ENCODE measurements around the gene PRPSAP1.

PRPSAP1 gene, protein sequence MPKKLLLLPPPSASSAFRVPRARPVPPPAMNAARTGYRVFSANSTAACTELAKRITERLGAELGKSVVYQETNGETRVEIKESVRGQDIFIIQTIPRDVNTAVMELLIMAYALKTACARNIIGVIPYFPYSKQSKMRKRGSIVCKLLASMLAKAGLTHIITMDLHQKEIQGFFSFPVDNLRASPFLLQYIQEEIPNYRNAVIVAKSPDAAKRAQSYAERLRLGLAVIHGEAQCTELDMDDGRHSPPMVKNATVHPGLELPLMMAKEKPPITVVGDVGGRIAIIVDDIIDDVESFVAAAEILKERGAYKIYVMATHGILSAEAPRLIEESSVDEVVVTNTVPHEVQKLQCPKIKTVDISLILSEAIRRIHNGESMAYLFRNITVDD

DNA sequence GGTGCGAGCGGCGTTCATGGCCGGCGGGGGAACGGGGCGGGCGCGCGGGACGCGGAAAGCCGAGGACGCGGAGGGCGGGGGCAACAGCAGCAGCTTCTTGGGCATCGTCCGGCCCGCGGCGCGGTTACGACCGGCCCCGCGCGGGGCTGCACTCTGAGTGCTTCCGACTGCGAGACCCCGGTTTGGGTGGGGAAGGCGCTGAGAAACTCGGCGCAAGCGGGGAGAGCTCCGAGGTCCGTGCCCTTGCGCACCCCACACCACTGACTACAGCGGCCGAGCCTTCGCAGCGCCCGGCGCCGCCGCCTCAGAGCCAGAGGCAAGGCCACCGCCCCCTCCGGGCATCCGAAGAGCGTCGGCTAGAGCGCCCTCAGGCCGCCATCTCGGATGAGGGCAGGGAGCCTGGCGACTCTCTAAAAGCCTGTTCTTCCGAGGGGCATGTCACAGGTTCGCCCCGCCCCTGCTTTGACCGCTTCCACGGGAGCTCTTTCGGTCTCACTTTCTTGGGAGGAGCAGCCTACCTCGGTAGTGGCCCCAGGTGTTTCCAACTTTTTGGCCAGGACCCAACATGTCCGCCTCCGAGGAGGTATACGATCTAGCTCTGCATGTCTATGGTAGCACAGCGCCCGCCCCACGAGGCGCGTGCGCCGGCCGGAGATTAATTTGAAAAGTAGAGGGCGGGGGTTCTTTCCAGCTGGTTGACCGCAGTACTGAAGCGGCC is at the start of gene PRPSAP1:
Gene PRPSAP1, minus strand, starts transcription at position 318 of the 718 bp plus-strand sequence. Its CDS starts 213 bp downstream, at position 105.
- peak; percentile 87 for DNase-seq

DNA sequence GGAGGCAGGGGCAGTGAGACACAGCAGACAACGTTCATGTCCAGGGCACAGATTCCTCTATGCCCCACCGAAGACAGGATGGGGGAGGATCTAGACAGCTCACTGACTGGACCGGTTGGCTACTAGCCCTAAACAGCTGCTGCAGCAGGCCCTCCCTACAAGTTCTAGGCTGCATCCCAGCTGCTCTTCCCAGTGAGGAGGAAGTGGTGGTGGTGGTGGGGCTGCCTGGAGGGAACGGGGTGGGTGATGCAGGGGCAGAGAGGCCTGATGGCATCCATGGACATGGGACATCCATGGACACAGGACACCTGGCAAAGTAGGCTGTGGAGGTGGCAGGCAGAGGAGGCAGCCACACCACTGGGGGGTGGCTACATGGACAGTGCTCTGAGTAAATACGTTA is 49.0 kb upstream of the PRPSAP1 start:
- no peak for DNase-seq

DNA sequence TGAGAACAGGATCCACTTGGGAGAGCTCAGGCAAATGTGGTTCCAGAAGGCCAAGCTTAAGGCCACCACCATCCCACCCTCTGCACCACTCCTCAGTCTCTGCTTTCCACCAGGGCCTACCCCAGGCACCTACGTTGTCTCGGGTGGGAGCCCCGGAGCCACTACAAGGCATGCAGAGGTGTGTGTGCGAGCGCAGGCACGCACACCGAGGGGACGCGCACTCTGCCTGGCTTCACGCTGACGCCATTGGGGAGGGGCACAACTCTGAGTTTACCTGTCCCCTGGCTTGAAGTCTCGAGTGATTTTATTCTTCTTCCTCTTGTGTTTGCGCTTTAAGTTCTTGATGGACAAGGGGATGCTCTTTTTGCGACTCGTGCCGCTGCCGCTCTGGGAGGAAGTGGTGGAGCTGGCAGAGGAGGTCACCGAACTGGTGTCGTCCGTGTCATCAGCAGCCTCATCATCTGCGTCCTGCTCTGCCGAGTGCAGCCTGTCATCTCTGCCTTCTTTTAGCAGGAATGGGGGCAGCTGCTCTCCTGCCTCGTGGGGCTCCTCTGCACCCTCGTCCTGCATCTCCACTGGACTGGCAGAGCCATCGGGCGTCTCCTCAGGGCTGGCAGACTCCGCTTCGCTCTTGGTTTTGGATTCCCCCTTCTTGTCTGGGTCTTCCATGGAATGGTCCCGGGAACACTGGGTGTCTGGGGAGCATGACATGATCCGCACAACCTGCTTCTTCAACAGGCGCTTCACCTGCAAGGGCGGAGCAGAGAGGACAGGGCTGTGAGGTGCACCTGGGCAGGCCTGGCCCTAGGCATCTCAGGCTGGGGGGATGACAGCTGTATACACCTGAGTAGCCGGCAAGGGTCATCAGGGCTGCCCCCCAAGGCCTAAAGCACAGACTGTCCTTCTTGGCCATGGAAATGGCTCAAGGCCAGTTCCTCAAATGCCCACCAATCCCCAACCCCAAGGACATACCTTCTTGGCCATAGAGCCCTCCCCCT is 45.8 kb upstream of the PRPSAP1 start:
- no peak for DNase-seq

DNA sequence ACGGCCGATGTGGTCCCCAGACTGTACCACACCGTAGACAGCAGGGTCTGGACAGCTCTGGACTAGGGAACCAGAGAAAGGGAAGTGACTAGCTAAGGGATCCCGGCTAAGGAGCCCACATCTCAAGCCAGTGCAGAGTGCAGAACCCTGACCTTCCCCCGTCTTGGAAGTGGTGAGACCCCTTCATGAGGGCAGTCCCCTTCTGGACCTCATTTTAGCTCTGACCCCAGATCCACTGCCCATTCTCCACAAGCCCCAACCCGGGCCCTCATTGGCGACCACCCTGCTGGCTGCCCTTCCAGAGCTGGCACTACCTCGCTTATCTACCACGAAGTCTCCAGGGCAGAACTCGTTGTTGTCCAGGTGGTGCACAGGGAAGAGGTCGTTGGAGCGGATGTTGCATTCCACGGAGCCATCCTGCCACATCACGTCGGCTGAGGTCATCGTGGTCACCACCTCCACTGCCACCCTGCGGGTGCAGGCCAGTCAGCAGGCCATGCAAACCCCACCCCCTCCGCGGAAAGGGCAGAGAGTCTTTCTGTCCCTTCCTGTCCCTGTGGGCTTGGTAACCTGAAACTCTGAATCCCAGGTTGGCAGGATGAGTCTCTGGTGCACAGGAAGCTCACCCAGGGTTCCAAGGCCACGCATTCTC is 44.9 kb upstream of the PRPSAP1 start:
- no peak for DNase-seq

DNA sequence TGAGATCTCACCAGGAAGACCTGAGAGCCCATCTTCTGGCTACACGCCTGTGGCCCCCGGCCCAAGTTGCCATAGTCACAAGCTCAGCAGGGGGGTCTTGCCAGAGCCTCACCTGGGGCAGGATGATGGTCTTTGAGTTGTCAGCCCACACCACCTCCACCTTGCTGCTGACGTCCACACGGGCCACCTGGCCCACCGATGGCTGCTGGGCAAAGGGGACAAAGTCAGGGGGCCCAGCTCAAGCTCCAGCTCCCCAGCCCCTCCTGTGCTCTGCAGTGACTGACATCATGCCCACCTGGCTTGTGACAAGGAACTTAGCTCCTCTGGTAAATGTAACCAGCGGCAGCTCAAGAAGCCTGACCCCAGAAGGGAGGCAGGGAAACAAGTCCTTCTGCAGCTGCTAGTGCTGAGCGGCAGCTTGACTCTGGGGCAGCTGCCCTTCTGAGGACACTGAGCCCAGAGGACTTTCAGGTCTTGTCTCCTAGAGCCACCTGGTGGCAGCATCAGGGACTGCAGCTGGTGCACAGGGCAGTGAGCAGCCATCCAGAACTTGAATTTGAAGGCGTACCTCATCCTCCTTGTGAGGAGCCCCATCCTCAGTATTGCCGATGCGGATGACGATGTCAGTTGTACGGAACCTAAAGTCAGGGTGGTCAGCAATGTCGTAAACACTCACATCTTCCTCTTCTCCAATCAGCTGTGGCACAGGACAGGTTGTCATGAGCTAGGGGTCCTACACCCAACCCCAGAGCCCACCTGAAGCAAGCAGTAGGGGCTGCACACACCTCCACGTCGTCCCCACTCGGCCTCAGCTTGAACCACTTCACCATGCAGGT is 44.2 kb upstream of the PRPSAP1 start:
- peak; percentile 84 for DNase-seq

DNA sequence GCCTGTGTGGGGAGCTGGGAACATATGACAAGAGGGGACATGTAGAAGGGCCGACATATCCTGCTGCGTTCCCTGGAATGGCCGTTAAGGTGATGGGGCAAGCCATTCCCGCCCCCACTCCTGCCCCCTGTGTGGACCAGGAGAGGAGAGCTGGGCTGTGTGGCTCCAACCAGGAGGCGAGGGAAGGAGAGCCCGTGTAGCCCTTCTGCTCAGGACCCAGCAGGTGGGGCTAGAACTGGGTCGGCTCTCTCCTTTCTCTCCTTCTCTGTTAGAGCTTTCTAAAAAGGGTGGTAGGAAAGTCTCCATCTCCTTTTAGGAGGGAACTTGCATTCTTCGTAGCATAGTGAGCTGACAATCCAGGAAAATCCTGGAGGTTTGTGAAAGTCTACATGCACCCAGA is 43.5 kb upstream of the PRPSAP1 start:
- no peak for DNase-seq

DNA sequence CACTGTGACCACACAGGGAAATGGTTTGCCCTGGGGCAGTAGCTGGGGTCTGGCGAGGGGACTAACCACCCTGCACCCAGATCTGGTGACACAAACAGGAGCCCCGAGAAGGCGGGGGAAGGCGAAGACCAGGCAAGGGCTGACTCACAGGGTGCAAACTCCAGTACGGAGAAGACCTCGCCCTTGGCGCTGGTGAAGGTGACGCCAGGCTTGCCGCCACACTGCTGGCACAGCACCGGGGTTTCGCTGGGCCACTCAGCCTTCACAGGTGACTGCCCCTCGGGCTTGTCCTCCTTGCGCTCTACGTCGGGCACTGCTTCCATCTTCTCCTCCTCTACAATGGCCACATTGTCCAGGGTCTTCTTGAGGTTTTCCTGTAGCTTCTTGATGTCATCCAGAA is 42.3 kb upstream of the PRPSAP1 start:
- no peak for DNase-seq

DNA sequence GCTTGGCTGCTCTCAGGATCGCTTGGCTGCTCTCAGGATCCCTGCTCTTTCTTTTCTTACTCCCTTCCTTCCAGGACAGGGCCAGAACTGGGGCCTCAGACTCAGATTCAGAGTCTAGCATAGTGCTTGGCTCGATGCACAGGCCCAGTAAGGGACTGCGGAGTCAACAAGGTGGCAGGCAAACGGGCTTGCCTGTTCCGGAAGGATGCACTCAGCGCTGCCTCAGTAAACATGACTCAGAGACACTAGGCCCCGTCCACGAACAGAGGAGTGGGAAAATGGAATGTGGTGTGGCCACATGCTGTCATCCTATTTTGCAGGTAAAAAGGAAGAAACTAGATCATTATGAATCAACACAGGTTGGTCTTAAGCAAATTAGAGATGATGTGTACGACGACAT is 40.5 kb upstream of the PRPSAP1 start:
- DNase-seq = no peak

DNA sequence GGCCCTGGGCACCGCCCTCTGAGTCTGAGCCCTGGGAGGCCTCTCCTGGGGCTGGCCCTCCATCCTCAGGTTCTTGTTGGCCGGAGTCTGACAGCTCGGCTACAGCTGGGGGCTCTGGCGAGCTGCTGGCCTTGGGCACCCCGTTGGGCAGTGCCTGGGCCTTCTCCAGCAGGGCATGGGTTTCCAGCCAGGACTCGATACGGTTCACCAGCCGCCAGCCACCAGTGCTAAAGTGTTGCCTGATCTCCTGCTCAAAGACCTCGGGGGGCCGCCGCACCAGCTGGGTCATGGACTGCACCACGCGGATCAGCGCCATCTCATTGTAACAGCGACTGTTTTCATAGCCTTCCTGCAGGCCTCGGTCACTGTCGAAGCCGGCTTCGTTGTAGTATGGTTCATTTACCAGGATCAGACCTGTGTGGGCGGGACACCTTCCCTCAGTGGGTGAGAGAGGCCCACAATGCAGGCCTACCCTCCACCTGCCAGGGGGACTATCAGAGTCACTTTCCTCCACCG is 37.5 kb upstream of the PRPSAP1 start:
- DNase-seq = no peak

DNA sequence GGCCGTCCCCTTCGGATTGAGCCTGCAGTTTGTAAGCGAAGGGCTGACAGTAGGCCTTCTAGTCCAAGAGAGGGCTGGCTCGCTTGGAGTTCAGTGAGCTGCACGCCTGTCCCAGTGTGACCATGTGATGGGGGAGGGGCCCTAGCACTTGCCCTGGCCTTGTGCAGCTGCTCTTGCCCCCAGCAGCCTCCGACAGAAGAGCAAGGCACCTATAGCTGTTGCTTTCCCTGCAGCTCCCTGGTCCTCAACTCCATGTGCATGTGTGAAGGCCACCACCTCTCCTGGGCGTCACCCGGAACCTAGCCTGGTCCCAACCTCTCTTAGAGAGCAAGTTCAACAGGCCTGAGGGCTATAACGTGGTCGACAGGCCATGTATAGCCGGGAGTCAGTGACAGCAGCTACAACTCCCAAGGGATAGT is 36.3 kb upstream of the PRPSAP1 start:
- DNase-seq = no peak

DNA sequence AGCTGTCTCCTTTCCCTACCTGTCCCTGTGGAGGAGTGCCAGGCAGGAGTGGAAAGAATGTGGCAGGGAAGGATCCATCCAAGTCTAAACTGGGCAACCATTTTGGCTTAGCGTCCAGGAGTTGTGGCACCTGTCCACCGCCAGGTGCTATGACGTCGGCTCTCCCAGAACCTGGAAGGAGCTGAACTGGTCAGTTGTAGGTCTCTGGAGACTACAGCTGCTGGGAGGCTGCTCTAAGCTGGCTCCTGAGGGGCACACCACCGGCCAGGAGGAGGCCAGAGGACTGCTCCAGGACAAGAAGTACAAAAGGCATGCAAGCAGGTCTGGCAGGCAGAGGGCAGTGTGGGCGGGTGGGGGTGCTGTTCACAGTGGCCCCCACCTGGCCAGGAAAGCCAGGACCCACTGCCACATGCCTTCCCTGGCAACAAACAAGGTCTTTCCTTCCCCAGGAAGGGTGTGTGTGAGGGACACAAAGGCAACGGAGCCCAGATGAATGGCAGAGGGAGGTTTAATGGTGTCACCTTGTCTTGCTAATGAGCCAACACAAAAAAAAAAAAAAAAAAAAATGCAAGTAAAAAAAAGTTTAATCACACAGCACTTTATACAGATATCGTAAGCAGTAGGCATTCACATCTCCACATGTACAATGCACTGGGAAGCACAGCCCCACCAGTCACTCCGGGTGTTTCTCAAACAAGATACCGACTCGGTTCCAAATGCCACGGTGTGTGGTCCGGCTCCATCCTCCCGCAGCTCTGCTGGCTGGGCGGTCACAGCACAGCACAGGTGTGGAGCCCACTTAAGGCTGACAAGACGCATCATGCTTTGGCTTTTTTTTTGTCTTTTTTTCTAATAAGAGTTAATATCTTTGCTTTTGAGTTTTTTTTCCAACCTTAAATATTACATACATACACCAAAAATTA is 35.5 kb upstream of the PRPSAP1 start:
- DNase-seq = no peak

DNA sequence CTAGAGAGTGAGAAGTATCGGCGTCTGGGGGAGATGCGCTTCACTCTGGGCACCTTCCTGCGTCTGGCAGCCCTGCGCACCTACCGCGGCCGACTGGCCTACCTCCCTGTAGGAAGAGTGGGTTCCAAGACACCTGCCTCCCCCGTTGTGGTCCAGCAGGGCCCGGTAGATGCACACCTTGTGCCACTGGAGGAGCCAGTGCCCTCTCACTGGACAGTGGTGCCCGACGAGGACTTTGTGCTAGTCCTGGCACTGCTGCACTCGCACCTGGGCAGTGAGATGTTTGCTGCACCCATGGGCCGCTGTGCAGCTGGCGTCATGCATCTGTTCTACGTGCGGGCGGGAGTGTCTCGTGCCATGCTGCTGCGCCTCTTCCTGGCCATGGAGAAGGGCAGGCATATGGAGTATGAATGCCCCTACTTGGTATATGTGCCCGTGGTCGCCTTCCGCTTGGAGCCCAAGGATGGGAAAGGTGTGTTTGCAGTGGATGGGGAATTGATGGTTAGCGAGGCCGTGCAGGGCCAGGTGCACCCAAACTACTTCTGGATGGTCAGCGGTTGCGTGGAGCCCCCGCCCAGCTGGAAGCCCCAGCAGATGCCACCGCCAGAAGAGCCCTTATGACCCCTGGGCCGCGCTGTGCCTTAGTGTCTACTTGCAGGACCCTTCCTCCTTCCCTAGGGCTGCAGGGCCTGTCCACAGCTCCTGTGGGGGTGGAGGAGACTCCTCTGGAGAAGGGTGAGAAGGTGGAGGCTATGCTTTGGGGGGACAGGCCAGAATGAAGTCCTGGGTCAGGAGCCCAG is 33.5 kb upstream of the PRPSAP1 start:
- no peak for DNase-seq

DNA sequence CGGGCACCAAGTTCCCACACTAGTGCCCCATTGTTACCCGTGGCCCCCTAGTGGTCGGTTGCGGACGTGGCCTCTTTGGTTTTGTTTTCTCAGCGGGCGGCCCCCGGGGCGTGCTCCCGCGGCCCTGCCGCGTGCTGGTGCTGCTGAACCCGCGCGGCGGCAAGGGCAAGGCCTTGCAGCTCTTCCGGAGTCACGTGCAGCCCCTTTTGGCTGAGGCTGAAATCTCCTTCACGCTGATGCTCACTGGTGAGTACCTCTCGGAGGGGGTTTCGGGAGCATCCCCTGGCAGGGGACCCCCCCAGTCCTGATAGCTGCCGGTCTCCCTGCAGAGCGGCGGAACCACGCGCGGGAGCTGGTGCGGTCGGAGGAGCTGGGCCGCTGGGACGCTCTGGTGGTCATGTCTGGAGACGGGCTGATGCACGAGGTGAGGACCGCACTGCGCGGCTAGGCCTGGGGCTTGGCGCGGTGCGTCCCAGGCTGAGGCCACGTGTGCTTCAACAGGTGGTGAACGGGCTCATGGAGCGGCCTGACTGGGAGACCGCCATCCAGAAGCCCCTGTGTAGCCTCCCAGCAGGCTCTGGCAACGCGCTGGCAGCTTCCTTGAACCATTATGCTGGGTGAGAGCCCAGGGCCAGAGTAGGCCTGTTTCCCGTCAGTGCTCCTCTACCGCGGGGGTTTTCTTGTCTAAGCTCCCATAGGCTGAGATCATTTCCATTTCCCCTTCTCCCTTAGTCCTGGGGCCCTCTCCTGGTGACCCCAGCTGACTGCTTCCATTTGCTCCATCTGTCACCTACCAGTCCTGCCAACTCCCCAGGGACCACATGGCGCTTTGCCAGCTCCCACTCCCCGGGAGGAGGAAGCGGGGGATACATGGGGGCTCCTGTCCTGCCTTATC is 32.4 kb upstream of the PRPSAP1 start:
- DNase-seq = peak; percentile 87

DNA sequence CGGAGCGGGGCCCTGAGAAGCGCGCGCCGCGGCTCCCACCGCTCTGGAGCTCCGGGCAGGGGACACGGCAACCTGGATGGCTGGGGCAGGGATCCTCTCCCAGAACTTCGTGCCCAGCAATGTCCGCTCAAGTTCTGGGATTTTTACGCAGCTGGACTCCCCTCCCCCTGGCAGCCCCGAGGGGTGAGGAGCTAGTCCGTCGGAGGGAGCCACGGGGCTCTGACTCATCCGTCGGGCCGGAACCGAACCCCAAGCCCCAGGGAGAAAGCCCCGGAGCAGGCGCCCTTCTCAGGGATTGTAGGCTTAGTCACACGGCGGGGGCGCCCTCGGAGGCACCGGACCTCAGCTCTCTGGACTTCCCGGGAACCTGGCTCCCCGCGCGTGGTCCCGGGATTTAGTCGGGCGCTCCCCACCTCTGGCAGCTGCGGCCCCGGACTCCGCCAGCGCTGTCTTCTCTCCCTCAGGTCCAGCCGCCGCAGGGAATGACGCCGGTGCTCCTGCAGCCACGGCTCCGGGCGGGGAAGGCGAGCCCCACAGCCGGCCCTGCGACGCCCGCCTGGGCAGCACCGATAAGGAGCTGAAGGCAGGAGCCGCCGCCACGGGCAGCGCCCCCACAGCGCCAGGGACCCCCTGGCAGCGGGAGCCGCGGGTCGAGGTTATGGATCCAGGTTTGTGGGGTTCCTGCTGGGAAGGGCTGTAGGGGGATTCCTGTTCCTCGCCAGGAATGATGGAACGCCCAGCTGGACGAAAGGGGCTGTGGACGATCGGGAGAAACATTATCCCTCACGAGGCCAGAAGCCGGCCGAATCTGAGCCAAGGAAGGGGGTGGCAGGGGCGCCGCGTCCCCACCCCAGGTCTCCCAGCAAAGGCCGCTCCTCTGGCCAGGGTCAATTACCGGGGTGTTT is 31.5 kb upstream of the PRPSAP1 start:
- peak; percentile 27 for DNase-seq

DNA sequence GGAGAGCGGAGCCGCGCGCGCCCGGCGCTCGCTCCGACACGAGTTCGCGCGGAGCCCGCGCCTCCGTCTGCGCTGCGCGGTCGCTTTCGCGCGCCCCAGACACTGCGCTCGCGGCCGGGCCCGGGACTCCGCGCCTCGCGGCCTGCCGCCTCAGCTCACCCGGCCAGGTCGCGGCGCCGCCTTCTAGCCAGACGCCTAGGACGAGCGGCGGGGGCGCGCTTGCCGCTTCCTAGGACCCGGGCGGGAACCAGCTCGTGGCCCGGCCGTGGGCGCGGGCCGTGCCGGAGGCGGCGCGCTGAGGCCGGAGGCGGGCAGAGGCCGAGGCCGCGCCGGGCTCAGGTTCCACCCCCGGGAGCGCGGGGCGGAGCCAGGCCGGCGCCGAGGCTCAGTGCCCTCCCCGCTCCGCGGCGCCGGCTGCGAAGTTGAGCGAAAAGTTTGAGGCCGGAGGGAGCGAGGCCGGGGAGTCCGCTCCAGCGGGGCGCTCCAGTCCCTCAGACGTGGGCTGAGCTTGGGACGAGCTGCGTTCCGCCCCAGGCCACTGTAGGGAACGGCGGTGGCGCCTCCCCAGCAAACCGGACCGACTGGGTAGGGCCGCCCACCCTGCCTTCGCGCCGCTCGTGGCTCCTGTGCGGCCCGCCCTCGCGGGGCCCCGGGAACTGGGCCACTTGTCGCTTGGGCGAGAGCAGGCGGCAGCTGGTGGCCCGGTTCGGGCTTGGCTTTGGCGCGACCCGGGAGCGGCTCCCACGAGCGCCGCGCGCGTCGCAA is 30.7 kb upstream of the PRPSAP1 start, which contains the start of gene SPHK1:
Gene SPHK1, plus strand, starts transcription at position 388 of the 765 bp plus-strand sequence. CDS start 1,036 bp downstream, outside the sequence.
- DNase-seq = peak; percentile 59
